K562 (cell line): ENCODE results near the gene ARL10. TPM values are rescaled to one million over a fixed set of nuclear protein-coding genes. Genes with fewer than 3 reads are reported as not detected.

Experiments used
- CBFA2T2 ChIP-seq: fragments of 450-650 bp; conservative IDR thresholded peaks from 2 replicates; pipeline ENCODE4 v1.6.1; 2017; ENCODE audit warnings: mild to moderate bottlenecking
- CBFA2T3 ChIP-seq: fragments of 450-650 bp; IDR thresholded peaks from 2 replicates; pipeline ENCODE4 v1.6.1; 2017
- CBX3 ChIP-seq, 2 experiments: IDR thresholded peaks; 1 replicate in 1 of 2; 2 replicates in 1 of 2; pipeline ENCODE4 v1.6.1; 2012; ENCODE audit warnings: inconsistent platforms in 2 of 2, low read length in 2 of 2, borderline replicate concordance in 1 of 2, control low read depth in 1 of 2
- EP300 ChIP-seq: IDR thresholded peaks from 2 replicates; pipeline ENCODE4 v1.6.1; 2012; ENCODE audit warnings: low read length, improper control_type of control experiment
- FOSL1 ChIP-seq: fragments of 200-800 bp; sonication (Bioruptor generic); conservative IDR thresholded peaks from 2 replicates; pipeline ENCODE4 v1.6.1; 2016; ENCODE audit warnings: missing genetic modification characterization, missing compliant biosample characterization
- JUND ChIP-seq, 2 experiments: IDR thresholded peaks; 2 replicates in 1 of 2; 3 replicates in 1 of 2; pipeline ENCODE4 v1.6.1; 2011; ENCODE audit warnings: borderline replicate concordance in 2 of 2, low read depth in 2 of 2, low read length in 2 of 2, improper control_type of control experiment in 1 of 2, missing biosample characterization in 1 of 2, missing genetic modification characterization in 1 of 2, missing genetic modification reagents in 1 of 2
- MAFG ChIP-seq: fragments of 450-650 bp; conservative IDR thresholded peaks from 2 replicates; pipeline ENCODE4 v1.6.1; 2016; ENCODE audit warnings: missing genetic modification characterization, missing compliant biosample characterization
- MTA2 ChIP-seq: fragments of 450-650 bp; IDR thresholded peaks from 2 replicates; pipeline ENCODE4 v1.6.1; 2016; ENCODE audit warnings: low read depth
- MYC ChIP-seq, 2 experiments: fragments of 250-450 bp in 1 of 2; sonication (Bioruptor Pico) in 1 of 2; IDR thresholded peaks; 2 replicates each; pipeline versions ENCODE4 v1.5.1 to v1.6.1; 2012 to 2021; ENCODE audit warnings: low read depth in 2 of 2, borderline replicate concordance in 1 of 2, improper control_type of control experiment in 1 of 2, low read length in 1 of 2, mild to moderate bottlenecking in 1 of 2, moderate library complexity in 1 of 2
- MYNN ChIP-seq, 2 experiments: sonication (generic); formaldehyde crosslinking in 1 of 2; IDR thresholded peaks; 2 replicates each; pipeline versions ENCODE4 v1.5.0 to v1.6.1; 2016 to 2020; ENCODE audit warnings: antibody characterized with exemption in 1 of 2, missing genetic modification reagents in 1 of 2
- NCOA1 ChIP-seq: fragments of 450-650 bp; IDR thresholded peaks from 2 replicates; pipeline ENCODE4 v1.6.1; 2016; ENCODE audit warnings: low read depth
- NCOR1 ChIP-seq: fragments of 450-650 bp; IDR thresholded peaks from 2 replicates; pipeline ENCODE4 v1.6.1; 2016; ENCODE audit warnings: mild to moderate bottlenecking, moderate library complexity
- PKNOX1 ChIP-seq: fragments of 450-650 bp; IDR thresholded peaks from 2 replicates; pipeline ENCODE4 v1.6.1; 2016
- SMAD3 ChIP-seq: fragments of 450-650 bp; formaldehyde crosslinking; conservative IDR thresholded peaks from 2 replicates; pipeline ENCODE4 v1.4.0; 2020; ENCODE audit warnings: mild to moderate bottlenecking
- TBL1XR1 ChIP-seq, 2 experiments: IDR thresholded peaks; 2 replicates each; pipeline ENCODE4 v1.6.1; 2012; ENCODE audit warnings: improper control_type of control experiment in 2 of 2, low read length in 2 of 2, mild to moderate bottlenecking in 1 of 2
- THAP12 ChIP-seq: fragments of 250-450 bp; sonication (Bioruptor Pico); IDR thresholded peaks from 2 replicates; pipeline ENCODE4 v1.9.0; 2021; ENCODE audit warnings: mild to moderate bottlenecking, inconsistent platforms
- TSHZ1 ChIP-seq: fragments of 250-450 bp; sonication (Bioruptor Pico); IDR thresholded peaks from 2 replicates; pipeline ENCODE4 v1.4.0; 2020; ENCODE audit warnings: mild to moderate bottlenecking, moderate library complexity
- ZBTB1 ChIP-seq: sonication (generic); formaldehyde crosslinking; IDR thresholded peaks from 2 replicates; pipeline ENCODE4 v1.8.1; 2023; ENCODE audit warnings: missing genetic modification reagents, low read depth, mild to moderate bottlenecking, borderline replicate concordance
- ZFP36 ChIP-seq: fragments of 150-350 bp; IDR thresholded peaks from 2 replicates; pipeline ENCODE4 v1.6.1; 2018; ENCODE audit warnings: low read length, low read depth; ENCODE audit not compliant: partially characterized antibody
- ZNF384 ChIP-seq: IDR thresholded peaks from 2 replicates; pipeline ENCODE4 v1.6.1; 2012; ENCODE audit warnings: low read depth, low read length, improper control_type of control experiment
- ZNF431 ChIP-seq: sonication (generic); formaldehyde crosslinking; IDR thresholded peaks from 2 replicates; pipeline ENCODE4 v1.8.0; 2022; ENCODE audit warnings: mild to moderate bottlenecking, missing genetic modification reagents
- polyA plus RNA-seq, 8 experiments: library from polyadenylated mRNA; depleted of rRNA in 4 of 8; stranded (reverse) in 5 of 8; unstranded in 3 of 8; fragments of >200 nt; fragmentation: Nextera tagmentation in 2 of 8; fragmentation: Illumina TruSeq in 1 of 8; extraction: Ambion mirVana in 2 of 8; extraction: Trizol in 1 of 8; gene quantifications; 2 replicates each; pipeline versions ENCODE4 v1.2.1 to v1.2.3, GENCODE V29; 2011 to 2014; ENCODE audit warnings: inconsistent platforms in 1 of 8, missing spikeins in 1 of 8
- total RNA-seq, 7 experiments: library from RNA; depleted of rRNA in 6 of 7; stranded (reverse); fragments of >200 nt in 6 of 7; fragmentation: Illumina TruSeq in 2 of 7; extraction: Trizol in 2 of 7; gene quantifications; 2 replicates each; pipeline versions ENCODE4 v1.2.1 to v1.2.3, GENCODE V29; 2011 to 2021; ENCODE audit warnings: low replicate concordance in 1 of 7

Gene ARL10
- total and polyA plus RNA-seq, 9 of the 15 experiments (the other 6 are each of a cell fraction or from before 2014, with no cell fraction given) = under 0.01 to 0.40 (median 0.34) TPM; not detected in 3

- TF ChIP-seq ZBTB1 = no peak
- peak; percentile 62 for TF ChIP-seq EP300
- TF ChIP-seq JUND (IDR thresholded peaks at IDR 0.05; ENCODE audit: borderline replicate concordance, low read depth, low read length) = peak; percentile 41; the same call in 1 of the 2 replicates
- no peak for TF ChIP-seq JUND (tag; IDR thresholded peaks at IDR 0.05; ENCODE audit: borderline replicate concordance, low read depth, low read length)
- TF ChIP-seq MTA2 = peak; percentile 26; the same call in 1 of the 2 replicates
- peak; percentile 21; the same call in 1 of the 2 replicates for TF ChIP-seq NCOR1
- no peak for TF ChIP-seq MAFG (tag)
- no peak for TF ChIP-seq TBL1XR1 (IDR thresholded peaks at IDR 0.05; ENCODE audit: low read length in 2 of 2)
- peak; percentile 83 for TF ChIP-seq CBFA2T3
- no peak for TF ChIP-seq TSHZ1
- TF ChIP-seq NCOA1 = no peak
- TF ChIP-seq SMAD3 (CRISPR knock-in tag) = no peak
- TF ChIP-seq FOSL1 (tag) = peak; percentile 76
- no peak for TF ChIP-seq MYNN (IDR thresholded peaks at IDR 0.05)
- TF ChIP-seq MYNN (CRISPR knock-in tag; IDR thresholded peaks at IDR 0.05) = no peak
- peak; percentile 66 for TF ChIP-seq ZFP36
- TF ChIP-seq PKNOX1 = peak; percentile 14; the same call in 1 of the 2 replicates
- peak in 1 of 2 experiments; percentile 68; a peak in 1 of 3 replicates for TF ChIP-seq CBX3 (IDR thresholded peaks at IDR 0.05; ENCODE audit: borderline replicate concordance in 1 of 2, low read length in 2 of 2)
- peak; percentile 65 for TF ChIP-seq CBFA2T2
- peak; percentile 99 for TF ChIP-seq ZNF431
- TF ChIP-seq MYC (IDR thresholded peaks at IDR 0.05; ENCODE audit: low read depth, low read length) = no peak
- TF ChIP-seq MYC (CRISPR knock-in tag; IDR thresholded peaks at IDR 0.05; ENCODE audit: borderline replicate concordance, low read depth) = no peak
- TF ChIP-seq ZNF384 = no peak
- TF ChIP-seq THAP12 (CRISPR knock-in tag) = no peak
These were observed 55.8 kb downstream of the ARL10 start (continued) for GRCh38 chr5:176420972-176421544.
